MG63 (cell line): Measurements from ENCODE around the gene CASP8AP2. TPM values are rescaled to one million over a fixed set of nuclear protein-coding genes. Genes with fewer than 3 reads are reported as not detected.
"Not testable (repeated sequence)": the region's sequence is repeated elsewhere in the genome, so short reads cannot be mapped to it uniquely, and the experiment has no call there.

Source experiments
- DNase-seq: peaks from one replicate; pipeline ENCODE4 v3.0.0-alpha.2; 2020
- H3K27me3 ChIP-seq: fragments of 250-450 bp; sonication (Bioruptor Pico); 2 replicates; pipeline ENCODE4 v1.5.1; 2020; ENCODE audit warnings: mild to moderate bottlenecking, moderate library complexity
- H3K36me3 ChIP-seq: fragments of 250-450 bp; sonication (Bioruptor Pico); 2 replicates; pipeline ENCODE4 v1.5.1; 2020; ENCODE audit warnings: mild to moderate bottlenecking, moderate library complexity
- H3K4me3 ChIP-seq: fragments of 250-450 bp; sonication (Bioruptor Pico); 2 replicates; pipeline ENCODE4 v1.5.1; 2020; ENCODE audit warnings: mild to moderate bottlenecking, moderate library complexity
- H3K9me3 ChIP-seq: fragments of 250-450 bp; sonication (Bioruptor Pico); 2 replicates; pipeline ENCODE4 v1.5.1; 2020; ENCODE audit warnings: mild to moderate bottlenecking, moderate library complexity
- total RNA-seq: library from RNA; depleted of rRNA; stranded (reverse); fragments of >200 nt; shearing (Covaris generic); gene quantifications from 2 replicates; pipeline ENCODE4 v1.2.3, GENCODE V29; 2014; ENCODE audit warnings: low replicate concordance; rRNA removed

Gene CASP8AP2
- total RNA-seq: 5.6 and 11.9 TPM in 2 replicates

DNA sequence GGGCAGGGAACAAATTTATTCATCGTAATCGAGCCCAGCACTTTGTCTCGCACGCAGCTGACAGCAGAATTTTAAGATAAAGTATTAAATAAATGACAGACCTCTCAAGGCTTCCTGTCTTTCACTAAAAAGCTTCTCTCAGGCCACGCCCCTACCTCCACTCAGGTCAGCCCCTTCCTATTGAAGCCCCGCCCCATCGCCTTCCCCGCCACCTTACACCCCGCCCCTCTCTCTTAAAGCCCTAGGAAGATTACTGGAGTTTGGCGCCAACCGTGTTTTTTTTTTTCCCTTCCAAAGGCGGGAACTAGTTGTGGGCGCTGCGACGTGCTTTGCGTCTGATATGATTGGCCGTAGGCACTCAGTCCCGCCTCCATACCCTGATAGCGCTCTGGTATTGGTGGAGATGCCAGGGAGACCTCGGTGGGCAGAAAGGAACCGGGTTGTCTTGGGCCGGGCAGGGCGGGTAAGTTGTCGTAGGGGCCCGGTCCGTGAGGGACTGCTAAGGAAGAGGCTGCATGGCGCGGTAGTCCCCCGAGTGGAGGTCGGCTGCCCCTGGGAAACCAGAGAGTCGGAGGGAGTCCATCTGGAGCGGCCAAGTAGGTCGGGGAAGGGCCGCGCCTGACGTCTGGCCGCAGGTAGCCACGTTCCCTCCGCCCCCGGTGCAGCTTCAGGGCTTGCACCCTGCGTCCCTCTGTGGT, at the start of gene CASP8AP2:
Gene CASP8AP2 (plus strand): TSS at position 409 of the 698 bp plus-strand sequence.
- DNase-seq: peak; percentile 90
- peaks cover 19% of the 10 kb centered on the region for H3K36me3 ChIP-seq
- H3K4me3 ChIP-seq: peak within 1 kb of the TSS; percentile 91
- no peaks in the 10 kb centered on the region for H3K27me3 ChIP-seq
- no peaks in the 10 kb centered on the region for H3K9me3 ChIP-seq

DNA sequence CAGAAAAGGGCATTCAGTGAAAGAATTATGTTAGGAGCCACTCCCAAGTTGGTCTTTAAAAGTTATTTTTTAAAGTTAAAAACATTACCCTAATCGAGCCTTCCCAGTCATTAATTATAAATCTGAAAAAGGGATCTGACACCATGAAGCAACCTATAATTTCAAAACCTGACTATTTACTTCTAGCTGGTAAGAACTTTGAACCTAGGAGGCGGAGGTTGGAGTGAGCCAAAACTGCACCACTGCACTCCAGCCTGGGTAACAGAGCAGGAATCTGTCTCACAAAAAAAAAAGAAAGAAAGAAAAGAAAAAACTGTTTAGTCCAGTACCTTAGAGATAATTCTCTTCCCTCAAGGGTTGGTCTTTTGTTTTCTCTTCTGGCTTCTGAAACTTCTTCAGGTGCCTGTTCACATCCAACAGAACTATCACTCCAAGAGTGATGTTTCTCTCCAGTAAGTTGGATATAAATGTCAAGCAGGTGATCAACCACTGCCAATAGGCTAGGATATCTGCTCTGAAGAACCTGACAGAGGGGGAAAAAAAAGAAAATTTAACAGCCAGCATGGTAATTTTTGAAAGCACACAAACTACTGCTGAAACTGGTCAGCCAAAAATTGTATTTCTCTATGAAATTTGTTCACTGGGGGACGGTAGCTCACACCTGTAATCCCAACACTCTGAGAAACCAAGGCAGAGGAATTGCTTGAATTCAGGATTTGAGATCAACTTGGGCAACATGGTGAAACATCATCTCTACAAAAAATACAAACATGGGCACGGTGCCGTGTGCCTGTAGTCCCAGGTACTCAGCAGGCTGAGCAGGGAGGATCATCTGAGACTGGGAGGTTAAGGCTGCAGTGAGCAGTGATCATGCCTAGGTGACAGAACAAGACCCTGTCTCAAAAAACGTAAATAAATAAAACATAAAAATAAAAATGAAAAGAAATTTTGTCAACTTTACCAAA, 48.3 kb upstream of the CASP8AP2 start:
- no peak for DNase-seq
- Histone ChIP-seq H3K4me3 (no peak overlapping the region), H3K9me3 (no peaks in the 10 kb centered on the region), H3K36me3 (peaks cover 47% of the 10 kb centered on the region), H3K27me3 (no peaks in the 10 kb centered on the region)

DNA sequence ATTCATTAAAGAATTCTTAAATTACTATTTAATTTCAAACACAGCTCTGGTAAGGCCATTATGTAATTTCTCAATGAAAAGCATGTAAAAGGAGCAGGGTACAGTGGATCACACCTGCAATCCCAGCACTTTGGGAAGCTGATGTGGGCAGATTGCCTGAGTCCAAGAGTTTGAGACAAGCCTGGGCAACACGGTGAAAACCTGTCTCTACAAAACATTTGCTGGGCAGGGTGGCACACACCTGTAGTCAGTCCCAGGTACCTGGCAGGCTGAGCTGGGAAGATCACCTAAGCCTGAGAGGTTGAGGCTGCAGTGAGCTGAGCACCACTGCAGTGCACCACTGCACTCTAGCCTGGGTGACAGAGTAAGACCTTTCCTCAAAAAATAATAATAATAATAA, 47.5 kb upstream of the CASP8AP2 start:
- peaks cover 44% of the 10 kb centered on the region for H3K36me3 ChIP-seq
- H3K27me3 ChIP-seq: no peaks in the 10 kb centered on the region
- H3K4me3 ChIP-seq: no peak overlapping the region
- DNase-seq: no peak
- H3K9me3 ChIP-seq: no peaks in the 10 kb centered on the region

DNA sequence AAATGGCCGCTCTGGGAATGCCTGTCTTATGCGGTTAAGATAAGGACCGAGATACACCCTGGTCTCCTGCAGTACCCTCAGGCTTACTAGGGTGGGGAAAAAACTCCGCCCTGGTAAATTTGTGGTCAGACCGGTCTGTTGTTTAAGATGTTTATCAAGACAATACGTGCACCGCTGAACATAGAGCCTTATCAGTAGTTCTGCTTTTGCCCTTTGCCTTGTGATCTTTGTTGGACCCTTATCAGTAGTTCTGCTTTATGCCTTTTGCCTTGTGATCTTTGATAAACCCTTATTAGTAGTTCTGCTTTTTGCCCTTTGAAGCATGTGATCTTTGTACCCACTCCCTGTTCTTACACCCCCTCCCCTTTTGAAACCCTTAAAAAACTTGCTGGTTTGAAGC, 46.4 kb upstream of the CASP8AP2 start:
- not testable (repeated sequence) for H3K4me3 ChIP-seq, H3K9me3 ChIP-seq, H3K27me3 ChIP-seq, DNase-seq
- H3K36me3 ChIP-seq: peaks cover 53% of the 10 kb centered on the region

DNA sequence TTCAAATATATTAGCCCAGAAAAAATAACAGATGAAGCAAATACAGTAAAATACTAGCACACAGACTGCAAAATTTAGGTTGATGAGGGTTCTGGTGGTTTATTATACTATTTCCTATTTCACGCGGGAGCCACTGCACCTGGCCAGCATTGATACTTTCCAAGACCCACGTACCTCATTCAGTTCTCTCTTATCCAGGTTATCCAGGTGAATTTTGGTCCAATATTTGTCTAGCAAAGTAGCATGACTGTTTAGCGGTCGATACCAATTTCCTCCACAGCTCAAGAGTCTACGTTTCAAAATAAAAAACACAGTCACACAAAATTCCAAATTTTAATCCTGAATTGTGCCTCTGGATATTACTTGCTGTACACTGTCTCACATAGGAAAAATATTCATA, 44.8 kb upstream of the CASP8AP2 start:
- H3K4me3 ChIP-seq: no peak overlapping the region
- no peaks in the 10 kb centered on the region for H3K27me3 ChIP-seq
- peaks cover 58% of the 10 kb centered on the region for H3K36me3 ChIP-seq
- DNase-seq: no peak
- no peaks in the 10 kb centered on the region for H3K9me3 ChIP-seq

DNA sequence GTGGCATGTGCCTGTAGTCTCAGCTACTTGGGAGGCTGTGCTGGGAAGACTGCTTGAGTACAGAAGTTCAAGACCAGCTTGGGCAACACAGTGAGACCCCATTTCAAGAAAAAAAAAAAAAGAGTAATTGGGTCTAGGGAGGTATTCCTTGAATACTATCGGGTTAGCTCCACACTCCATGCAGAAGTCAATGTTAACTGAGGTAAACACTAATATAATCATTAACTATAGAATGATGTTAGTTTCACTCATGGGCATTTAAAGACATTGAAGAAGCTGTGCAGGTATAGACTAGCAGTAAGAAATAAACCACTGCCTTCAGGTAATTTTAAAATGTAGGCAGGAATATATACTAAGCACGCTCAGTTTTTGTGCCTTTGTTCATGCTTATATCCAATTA, 42.7 kb upstream of the CASP8AP2 start:
- Histone ChIP-seq H3K9me3 (no peaks in the 10 kb centered on the region), H3K36me3 (peaks cover 60% of the 10 kb centered on the region), H3K4me3 (no peak overlapping the region), H3K27me3 (no peaks in the 10 kb centered on the region)
- DNase-seq: no peak

DNA sequence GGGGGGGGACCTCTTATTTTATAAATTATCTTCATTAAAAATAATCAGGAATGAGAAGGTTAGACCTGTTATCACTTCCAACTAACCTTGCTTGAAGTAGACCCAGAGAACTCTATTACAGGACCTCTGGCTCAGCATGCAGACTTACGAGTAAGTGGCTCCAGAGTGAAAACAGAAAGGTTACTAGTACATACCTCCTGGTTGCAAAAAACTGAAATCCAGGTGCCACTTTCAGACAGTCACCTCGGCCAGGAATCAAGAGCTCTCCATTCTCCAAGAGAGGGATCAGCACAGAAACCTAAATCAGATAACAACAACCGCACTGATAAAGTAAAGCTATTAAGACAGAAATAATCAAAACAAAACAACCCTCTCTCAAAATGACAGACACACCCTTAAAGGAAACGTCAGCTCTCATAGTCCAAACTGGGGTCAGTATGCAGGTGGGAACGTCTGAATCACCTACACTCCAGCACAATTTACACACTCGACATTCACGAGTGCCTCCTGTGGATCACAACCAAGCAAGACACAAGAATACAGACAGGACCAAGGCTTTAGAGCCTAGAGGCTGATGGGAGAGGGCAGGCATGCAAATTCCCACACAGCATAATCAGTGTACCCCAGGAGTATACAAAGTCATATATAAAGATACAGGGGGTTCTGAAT, 41.9 kb upstream of the CASP8AP2 start:
- DNase-seq: no peak
- Histone ChIP-seq H3K4me3 (no peak overlapping the region), H3K27me3 (no peaks in the 10 kb centered on the region), H3K9me3 (no peaks in the 10 kb centered on the region), H3K36me3 (peaks cover 56% of the 10 kb centered on the region)

DNA sequence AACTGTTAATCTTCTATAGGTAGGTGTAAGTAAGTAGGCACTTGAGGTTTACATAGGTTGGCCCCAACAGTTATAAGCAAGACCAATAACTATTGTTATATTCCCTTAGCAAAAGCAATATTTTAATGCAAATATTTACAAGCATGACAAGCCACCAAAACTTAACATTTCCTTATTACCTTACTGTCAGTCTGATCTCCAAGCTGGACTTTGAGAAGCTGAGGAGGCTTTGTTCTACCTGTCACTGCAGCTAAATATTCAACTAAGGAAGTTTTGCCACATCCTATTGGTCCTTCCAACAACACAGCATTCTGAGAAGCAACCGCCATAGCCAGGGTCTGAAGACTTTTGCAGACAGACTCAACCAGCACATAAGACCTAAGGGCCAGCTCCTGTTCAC, 39.7 kb upstream of the CASP8AP2 start:
- Histone ChIP-seq H3K27me3 (no peaks in the 10 kb centered on the region), H3K36me3 (peaks cover 58% of the 10 kb centered on the region), H3K9me3 (no peaks in the 10 kb centered on the region), H3K4me3 (no peak overlapping the region)
- no peak for DNase-seq

DNA sequence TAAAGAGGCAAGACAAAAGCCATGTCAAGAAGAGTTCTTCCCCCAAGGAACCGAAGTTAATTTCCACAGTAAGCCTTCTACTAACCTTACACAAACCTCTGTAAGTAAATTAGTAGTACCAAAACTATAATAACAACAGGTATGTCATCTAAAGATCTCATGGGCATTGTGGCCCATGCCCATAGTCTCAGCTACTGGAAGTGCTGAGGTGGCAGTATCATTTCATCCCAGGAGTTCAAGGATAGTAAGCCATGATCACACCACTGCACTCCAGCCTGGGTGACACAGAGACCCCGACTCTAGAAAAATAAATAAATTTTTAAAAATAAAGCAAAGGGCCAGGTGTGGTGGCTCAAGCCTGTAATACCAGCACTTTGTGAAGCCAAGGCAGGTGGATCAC, 39.3 kb upstream of the CASP8AP2 start:
- Histone ChIP-seq H3K9me3 (no peaks in the 10 kb centered on the region), H3K36me3 (peaks cover 54% of the 10 kb centered on the region), H3K27me3 (no peaks in the 10 kb centered on the region), H3K4me3 (no peak overlapping the region)
- DNase-seq: no peak

DNA sequence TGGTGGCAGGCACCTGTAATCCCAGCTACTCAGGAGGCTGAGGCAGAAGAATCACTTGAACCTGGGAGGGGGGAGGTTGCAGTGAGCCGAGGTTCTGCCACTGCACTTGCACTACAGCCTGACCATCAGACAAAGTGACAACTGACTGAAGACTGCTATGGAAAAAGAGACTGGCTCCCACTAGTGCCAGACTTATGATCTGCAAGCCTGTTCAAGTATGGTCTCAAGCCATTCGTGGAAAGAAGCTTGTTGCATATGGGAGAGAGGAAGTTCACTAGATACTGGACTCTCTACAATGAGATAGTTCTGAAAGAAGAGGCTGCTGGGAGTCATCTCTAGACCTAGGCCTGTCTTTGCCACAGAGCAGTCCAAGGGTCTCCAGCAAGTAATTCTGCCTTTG, 36.8 kb upstream of the CASP8AP2 start:
- no peak overlapping the region for H3K4me3 ChIP-seq
- H3K27me3 ChIP-seq: no peaks in the 10 kb centered on the region
- peaks cover 42% of the 10 kb centered on the region for H3K36me3 ChIP-seq
- H3K9me3 ChIP-seq: no peaks in the 10 kb centered on the region
- DNase-seq: no peak

DNA sequence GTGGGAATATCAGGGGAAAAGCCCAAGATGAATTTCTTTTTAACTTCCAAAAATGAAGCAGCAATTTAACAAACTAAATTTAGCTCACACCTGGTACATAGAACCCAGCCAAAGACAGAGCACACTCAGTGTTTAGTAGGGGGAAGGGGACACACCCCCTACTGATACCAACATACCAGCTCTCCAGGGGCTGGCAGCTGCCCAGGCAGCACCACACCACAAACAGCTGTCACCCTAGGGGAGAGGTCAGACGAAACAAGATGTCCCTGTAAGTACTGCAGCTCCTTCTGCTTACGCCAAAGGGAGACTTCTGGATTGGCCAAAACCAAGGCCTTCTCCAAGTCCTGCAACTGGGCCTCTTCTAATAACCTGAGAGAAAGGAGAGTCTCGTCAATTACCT, 36.1 kb upstream of the CASP8AP2 start:
- H3K9me3 ChIP-seq: no peaks in the 10 kb centered on the region
- peaks cover 35% of the 10 kb centered on the region for H3K36me3 ChIP-seq
- DNase-seq: no peak
- no peak overlapping the region for H3K4me3 ChIP-seq
- no peaks in the 10 kb centered on the region for H3K27me3 ChIP-seq

DNA sequence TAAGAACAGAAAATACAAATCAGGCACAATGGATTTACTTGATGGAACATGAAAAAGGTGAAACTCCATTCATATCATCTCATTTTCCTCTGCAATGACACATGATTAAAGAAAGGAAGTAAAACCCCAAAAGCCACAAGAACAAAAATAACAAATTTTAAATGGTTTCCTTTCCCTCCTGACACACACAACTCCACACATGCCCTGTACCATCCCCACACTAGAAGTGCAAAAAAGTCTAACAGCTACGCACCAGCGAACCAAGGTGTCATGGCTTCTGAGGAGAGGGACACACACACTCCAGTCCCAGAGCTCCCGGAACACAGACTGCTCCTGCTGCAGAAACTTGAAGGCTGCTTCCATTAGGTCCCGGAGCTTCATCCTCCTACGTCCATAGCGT, 35.4 kb upstream of the CASP8AP2 start:
- Histone ChIP-seq H3K9me3 (no peaks in the 10 kb centered on the region), H3K27me3 (no peaks in the 10 kb centered on the region), H3K4me3 (no peak overlapping the region), H3K36me3 (peaks cover 38% of the 10 kb centered on the region)
- DNase-seq: no peak

DNA sequence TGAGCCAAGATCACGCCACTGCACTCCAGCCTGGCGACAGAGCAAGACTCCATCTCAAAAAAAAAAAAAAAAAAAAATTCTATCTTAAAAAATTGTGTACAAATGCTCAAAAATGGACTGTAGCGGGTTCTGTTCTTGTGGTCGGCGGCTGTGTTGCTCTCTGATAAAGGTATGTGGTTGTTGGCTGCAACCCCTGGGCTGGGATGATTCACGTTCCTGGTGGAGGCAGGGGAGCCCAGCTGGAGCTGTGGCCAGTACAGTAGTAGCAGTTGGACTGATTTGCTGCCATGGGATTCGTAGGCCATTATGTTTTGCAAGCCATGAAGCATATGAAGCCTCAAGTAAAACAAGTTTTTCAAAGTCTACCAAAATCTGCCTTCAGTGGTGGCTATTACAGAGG, 32.4 kb upstream of the CASP8AP2 start:
- DNase-seq: peak; percentile 56

DNA sequence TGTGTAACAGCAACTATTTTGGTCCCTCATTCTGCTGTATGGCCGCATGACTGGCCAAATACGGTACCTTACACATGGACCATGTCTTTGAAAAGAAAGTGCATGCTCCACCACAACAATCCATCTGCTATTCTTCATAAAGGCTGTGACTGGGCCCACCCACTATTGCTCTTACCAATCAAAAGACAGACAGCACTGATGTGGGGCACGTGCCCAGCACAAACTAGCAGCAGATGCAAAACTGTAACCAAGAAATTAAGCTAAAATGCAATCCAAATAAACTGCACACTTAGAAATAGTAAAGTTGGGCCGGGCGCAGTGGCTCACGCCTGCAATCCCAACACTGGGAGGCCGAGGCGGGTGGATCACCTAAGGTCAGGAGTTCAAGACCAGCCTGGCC, 30.6 kb upstream of the CASP8AP2 start:
- Histone ChIP-seq H3K36me3 (peaks cover 27% of the 10 kb centered on the region), H3K9me3 (no peaks in the 10 kb centered on the region), H3K4me3 (no peak overlapping the region), H3K27me3 (no peaks in the 10 kb centered on the region)
- no peak for DNase-seq

More for the DNA sequence above, 32.4 kb upstream of the CASP8AP2 start:
- Histone ChIP-seq H3K4me3 (no peak overlapping the region), H3K36me3 (peaks cover 29% of the 10 kb centered on the region), H3K9me3 (no peaks in the 10 kb centered on the region), H3K27me3 (no peaks in the 10 kb centered on the region)

DNA sequence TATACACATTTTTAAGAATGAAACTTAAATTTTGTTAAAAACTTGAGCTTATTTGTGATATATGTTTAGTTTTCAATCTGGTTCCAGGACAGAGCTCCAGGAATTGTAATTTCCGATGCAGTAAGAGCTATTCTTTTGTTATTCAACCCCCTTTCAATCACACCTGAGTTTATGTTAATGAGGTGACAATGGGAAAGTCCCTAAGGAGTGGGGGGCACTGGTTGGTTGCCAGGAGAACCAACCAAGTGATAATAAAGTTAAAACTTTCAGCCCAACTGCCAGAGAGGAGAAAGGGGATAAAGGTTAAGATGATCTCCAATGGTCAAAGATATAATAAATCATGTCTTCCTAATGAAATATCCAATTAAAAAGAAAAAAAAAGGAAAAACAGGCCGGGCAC, 29.9 kb upstream of the CASP8AP2 start:
- H3K27me3 ChIP-seq: no peaks in the 10 kb centered on the region
- H3K4me3 ChIP-seq: no peak overlapping the region
- peaks cover 22% of the 10 kb centered on the region for H3K36me3 ChIP-seq
- no peaks in the 10 kb centered on the region for H3K9me3 ChIP-seq
- DNase-seq: no peak

DNA sequence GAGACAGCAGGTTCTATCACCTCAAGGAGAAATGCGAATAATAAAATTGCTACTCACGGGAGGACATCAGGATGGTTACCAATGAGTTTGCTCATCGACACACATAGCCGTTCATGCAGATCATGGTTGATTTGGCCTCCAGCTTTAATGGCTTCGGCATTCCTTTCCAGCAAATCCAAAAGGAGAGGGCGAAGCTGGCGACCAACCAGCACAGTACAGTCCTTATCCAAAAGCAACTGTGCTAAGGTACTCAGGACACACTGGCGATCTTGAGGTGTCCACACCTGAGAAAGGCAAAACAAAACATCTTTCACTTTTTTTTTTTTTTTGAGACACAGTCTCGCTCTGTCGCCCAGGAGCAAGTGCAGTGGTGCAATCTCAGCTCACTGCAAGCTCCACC, 26.4 kb upstream of the CASP8AP2 start:
- H3K4me3 ChIP-seq: no peak overlapping the region
- H3K36me3 ChIP-seq: peaks cover 20% of the 10 kb centered on the region
- no peaks in the 10 kb centered on the region for H3K9me3 ChIP-seq
- no peaks in the 10 kb centered on the region for H3K27me3 ChIP-seq
- no peak for DNase-seq

DNA sequence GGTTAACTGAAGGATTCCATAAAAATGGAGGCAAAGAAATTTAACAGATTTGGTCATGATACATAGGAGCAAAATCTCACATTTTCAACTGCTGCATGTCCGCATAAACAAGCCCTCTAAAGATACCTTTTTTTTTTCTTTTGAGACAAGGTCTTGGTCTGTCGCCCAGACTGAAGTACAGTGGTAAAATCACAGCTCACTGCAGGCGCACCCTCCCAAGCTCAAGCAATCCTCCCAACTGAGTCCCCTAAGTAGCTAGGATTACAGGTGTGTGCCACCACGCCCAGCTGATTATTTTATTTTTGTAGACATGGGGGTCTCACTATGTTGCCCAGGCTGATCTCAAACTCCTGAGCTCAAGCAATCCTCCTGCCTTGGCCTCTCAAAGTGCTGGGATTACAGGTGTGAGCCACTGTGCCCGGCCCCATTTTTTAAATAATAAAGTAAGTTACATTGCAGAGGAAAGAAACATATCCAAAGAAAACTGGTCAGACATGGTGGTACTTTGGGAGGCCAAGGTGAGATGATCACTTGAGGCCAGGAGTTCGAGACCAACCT, 23.8 kb upstream of the CASP8AP2 start:
- no peak for DNase-seq
- peaks cover 9% of the 10 kb centered on the region for H3K36me3 ChIP-seq
- H3K27me3 ChIP-seq: no peaks in the 10 kb centered on the region
- H3K9me3 ChIP-seq: no peaks in the 10 kb centered on the region
- no peak overlapping the region for H3K4me3 ChIP-seq
